NB4 (cell line): ENCODE measurements around the gene ORAI2.
"Not testable (repeated sequence)": the region's sequence is repeated elsewhere in the genome, so short reads cannot be mapped to it uniquely, and the experiment has no call there.

Source experiments
- DNase-seq: peaks from one replicate; pipeline ENCODE4 v3.0.0; 2010; ENCODE audit warnings: low read depth
- H3K4me3 ChIP-seq: one replicate; pipeline ENCODE4 v1.5.1; 2011; ENCODE audit warnings: mild to moderate bottlenecking, low read depth, low read length, moderate library complexity
- MYC ChIP-seq: IDR thresholded peaks from 2 replicates; pipeline ENCODE4 v1.6.1; 2011; ENCODE audit warnings: low read depth, low read length
- POLR2A ChIP-seq: IDR thresholded peaks from 2 replicates; pipeline ENCODE4 v1.6.1; 2011; ENCODE audit warnings: mild to moderate bottlenecking; ENCODE audit not compliant: insufficient read length; ENCODE audit errors: extremely low read depth
- TF ChIP-seq, protein P1 (sequence below): IDR thresholded peaks from 2 replicates; pipeline ENCODE4 v1.6.1; 2011; ENCODE audit warnings: low read depth, low read length
- TF ChIP-seq, protein P2 (sequence below): IDR thresholded peaks from one replicate; pipeline ENCODE4 v1.5.1; 2012; ENCODE audit warnings: low read depth, low read length

The ORAI2 gene

DNA sequence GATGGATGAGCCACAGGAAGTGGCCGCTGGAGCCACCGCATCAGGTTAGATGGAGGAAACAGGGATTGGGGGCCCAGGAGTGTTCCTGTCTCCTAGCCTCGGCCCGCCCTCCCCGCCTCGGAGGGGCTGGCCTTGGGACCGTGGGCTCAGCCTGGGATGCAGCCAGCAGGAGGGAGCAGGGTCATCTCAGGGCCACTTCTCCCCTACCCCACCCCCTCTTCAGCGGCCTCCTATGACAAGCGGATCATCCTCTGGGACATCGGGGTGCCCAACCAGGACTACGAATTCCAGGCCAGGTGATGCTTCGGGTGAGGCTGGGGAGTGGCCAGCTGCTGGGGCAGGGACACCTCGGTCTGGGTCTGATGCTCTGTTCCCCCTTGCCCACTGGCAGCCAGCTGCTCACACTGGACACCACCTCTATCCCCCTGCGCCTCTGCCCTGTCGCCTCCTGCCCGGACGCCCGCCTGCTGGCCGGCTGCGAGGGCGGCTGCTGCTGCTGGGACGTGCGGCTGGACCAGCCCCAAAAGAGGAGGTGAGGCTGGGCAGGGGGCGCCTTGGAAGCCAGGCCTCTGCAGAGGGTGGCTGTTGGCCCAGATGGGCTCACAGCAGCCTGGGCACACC, 36.1 kb downstream of the ORAI2 start:
- TF ChIP-seq, protein P1, sequence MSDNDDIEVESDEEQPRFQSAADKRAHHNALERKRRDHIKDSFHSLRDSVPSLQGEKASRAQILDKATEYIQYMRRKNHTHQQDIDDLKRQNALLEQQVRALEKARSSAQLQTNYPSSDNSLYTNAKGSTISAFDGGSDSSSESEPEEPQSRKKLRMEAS, result no peak
- no peak for TF ChIP-seq POLR2A
- TF ChIP-seq, protein P2, sequence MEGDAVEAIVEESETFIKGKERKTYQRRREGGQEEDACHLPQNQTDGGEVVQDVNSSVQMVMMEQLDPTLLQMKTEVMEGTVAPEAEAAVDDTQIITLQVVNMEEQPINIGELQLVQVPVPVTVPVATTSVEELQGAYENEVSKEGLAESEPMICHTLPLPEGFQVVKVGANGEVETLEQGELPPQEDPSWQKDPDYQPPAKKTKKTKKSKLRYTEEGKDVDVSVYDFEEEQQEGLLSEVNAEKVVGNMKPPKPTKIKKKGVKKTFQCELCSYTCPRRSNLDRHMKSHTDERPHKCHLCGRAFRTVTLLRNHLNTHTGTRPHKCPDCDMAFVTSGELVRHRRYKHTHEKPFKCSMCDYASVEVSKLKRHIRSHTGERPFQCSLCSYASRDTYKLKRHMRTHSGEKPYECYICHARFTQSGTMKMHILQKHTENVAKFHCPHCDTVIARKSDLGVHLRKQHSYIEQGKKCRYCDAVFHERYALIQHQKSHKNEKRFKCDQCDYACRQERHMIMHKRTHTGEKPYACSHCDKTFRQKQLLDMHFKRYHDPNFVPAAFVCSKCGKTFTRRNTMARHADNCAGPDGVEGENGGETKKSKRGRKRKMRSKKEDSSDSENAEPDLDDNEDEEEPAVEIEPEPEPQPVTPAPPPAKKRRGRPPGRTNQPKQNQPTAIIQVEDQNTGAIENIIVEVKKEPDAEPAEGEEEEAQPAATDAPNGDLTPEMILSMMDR, result no peak
- no peak for TF ChIP-seq MYC
- no peak overlapping the region for H3K4me3 ChIP-seq
- no peak for DNase-seq

DNA sequence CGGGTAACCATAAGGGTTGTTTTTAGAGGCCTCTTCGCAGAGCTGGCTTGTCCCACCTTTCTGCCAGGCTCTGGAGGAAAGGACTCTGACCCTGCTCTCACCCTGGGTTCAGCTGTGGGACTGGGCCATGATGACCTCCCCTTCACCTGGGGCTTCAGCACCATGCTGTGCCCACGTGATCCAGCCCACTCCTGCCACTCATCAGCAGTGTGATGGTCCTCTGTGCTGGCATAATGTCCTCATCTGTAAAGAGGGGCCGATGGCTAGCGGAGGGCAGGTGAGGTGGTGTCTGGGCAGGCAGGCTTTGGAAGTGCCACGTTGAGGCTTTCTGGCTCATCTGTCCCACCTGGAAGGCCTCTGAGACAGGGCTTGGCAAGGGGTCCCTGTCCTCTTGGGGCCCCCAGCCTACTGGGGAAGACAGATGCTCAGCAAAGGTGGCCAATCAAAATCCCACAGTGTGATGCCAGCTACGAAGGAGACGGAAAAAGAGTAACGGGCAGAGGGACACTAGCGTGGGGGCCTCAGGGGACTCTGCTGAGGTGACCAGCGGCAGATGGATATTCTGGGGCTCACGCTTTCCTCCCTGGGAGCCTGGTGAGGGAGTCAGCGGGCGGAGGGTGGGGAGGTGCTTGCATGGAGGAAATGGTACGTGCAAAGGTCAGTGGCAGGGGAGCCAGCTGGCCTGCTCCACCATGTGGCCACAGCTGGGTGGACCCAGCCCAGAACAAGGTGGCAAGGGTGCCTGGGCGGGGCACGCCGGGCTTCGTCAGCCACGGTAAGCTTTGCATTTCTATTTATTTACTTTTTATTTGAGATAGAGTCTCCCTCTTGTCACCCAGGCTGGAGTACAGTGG, 36.8 kb downstream of the ORAI2 start:
- TF ChIP-seq, protein P2, result no peak
- TF ChIP-seq, protein P1, result no peak
- no peak overlapping the region for H3K4me3 ChIP-seq
- no peak for DNase-seq

DNA sequence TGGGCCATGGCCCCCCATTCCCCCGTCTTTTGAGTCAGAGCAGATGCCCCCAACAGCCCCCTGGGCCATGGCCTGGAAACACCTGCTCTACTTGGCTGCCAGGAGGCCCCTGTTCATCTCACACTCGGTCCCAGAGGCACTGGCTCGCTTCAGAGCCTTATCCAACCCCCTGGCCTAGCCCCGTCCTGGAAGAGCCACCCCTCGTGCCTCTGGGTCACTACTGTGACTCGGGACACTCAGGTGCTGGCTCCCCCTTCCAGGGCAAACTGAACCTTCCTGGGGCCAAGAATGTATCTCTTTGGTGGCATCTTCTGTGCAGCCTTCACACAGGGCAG, 38.4 kb downstream of the ORAI2 start:
- TF ChIP-seq POLR2A, result no peak
- TF ChIP-seq, protein P2, result no peak
- TF ChIP-seq MYC, result no peak
- TF ChIP-seq, protein P1, result no peak
- DNase-seq, result no peak
- H3K4me3 ChIP-seq, result no peak overlapping the region

DNA sequence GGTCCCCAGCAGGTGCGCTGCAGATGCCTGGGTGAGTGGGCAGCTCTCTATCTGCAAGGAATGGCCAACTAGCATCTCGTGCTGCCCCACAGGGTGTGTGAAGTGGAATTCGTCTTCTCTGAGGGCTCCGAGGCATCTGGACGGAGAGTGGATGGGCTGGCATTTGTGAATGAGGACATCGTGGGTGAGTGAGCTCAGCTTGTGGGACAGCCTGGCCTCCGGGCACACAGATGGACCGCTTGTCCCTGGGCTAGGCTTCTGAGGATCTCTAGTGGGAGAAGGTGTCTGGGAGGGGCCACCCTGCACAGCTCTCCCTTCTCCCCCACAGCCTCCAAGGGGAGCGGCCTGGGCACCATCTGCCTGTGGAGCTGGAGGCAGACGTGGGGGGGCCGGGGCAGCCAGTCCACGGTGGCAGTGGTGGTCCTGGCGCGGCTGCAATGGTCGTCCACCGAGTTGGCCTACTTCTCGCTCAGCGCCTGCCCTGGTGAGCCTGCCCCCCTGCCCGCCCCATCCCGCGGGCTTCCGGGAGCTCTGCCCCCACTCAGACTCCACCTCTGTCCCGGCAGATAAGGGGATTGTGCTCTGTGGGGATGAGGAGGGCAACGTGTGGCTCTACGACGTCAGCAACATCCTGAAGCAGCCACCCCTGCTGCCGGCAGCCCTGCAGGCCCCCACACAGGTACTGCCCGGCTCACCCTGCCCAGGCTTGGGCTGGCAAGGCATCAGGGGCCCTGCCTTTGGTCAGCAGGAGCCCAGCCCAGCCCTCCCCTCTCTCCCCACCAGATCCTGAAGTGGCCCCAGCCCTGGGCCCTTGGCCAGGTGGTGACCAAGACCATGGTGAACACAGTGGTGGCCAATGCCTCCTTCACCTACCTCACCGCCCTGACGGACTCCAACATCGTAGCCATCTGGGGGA, 39.0 kb downstream of the ORAI2 start:
- H3K4me3 ChIP-seq, result no peak overlapping the region
- no peak for DNase-seq
- no peak for TF ChIP-seq POLR2A
- no peak for TF ChIP-seq MYC
- TF ChIP-seq, protein P1, result no peak
- TF ChIP-seq, protein P2, result no peak

DNA sequence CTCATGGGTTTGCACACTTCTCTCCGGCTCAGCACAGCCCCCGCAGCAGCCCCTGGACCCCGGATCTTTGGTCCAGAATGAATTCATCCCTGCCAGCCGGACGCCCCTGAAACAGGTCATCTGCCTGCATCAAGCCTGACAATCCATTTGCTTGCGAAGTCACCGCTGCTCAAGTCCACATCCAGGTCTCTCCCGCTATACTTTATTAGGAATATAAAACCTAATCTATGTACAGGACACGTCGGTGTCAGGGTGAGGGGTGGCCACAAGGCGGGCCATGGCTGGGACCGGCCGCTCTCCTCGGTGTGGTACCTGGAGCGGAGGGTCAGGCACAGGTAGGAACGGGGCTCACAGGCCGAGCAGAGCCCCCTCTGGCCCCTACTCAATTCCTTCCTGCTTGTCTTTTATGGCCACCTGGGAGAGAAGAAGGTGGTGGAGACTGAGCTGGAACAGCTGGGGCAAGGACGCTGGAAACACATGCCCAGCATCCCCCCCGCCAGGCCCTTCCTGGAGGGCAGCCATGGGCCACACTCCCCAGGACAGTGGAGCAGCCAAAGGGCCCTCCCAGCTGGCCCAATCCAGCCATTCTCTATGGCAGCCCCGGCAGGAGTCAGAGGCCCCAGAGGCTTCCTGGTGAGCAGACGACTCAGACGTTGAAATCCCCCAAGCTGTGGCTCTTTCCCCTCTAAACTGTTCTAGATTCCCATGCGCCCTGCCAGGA, 40.1 kb downstream of the ORAI2 start:
- no peak for DNase-seq
- no peak overlapping the region for H3K4me3 ChIP-seq
- TF ChIP-seq MYC (no peak), POLR2A (no peak)
- TF ChIP-seq, protein P2, result no peak
- TF ChIP-seq, protein P1, result no peak

DNA sequence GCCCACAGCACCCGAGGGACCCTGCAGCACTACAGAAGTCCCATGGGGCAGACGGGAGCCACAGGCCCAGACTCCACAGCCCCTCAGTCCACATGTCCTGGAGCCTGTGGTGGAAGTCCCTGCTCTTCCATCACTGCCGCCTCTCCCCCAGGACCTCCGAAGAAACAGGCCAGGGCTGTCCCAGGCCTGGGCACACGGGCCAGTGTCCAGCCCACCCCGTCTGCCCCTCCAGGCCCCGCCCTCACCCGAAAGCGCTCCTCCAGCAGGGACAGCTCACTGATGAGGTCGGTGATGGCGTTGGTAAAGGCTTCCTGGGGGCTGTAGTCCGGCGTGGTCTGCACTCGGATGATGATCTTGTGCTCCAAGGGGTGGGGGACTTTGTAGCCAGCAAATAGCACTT, 40.7 kb downstream of the ORAI2 start:
- not testable (repeated sequence) for DNase-seq, H3K4me3 ChIP-seq

DNA sequence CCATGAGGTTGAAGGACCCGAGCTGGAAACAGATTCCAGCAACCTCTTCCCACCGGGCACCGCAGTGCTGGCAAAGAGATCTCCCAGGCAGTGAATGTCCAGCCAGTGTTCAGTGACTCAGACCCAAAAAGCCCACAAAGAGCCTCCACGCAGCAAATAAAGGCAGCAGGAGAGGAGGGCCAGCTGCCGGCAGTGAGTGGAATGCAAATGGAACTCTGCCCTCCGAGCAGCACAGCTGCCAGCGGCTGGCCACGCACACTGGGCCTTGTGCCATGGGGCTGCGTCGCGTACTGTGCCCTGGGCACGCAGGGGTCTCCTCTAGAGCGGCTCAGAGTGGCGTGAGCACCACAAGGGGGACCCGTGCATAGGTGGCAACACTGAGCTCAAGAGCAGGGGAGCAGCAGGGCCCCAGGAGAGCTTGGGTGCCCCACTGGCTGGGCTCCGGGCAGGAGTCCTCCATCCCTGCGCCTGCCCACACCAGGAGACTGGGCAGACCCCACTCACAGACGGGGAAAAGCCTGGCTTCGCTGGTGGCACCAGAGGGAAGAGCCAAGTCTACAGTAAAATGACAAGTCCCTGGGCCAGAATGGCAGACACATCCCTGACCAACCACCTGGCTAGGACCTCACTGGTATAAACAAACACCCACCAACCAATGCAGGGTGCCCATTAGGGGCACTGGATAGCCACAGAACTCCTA, 41.5 kb downstream of the ORAI2 start:
- not testable (repeated sequence) for H3K4me3 ChIP-seq, DNase-seq
